Activated T-helper 2 cell treated with anti-CD3 and anti-CD28 coated beads, Interferon-gamma antibody, Interleukin-2, Interleukin-4, amounts not matched to agents 10 μg/mL and 5 μg/mL and 100 μg/mL, durations not matched to agents 14 hours and 24 hours and 36 hours (primary cell): ENCODE measurements around the gene MBOAT2. TPM values are rescaled to one million over a fixed set of nuclear protein-coding genes. Genes with fewer than 3 reads are reported as not detected.
"Not testable (repeated sequence)": the region's sequence is repeated elsewhere in the genome, so short reads cannot be mapped to it uniquely, and the experiment has no call there.

Experiments
- DNase-seq: peaks from one replicate; pipeline ENCODE4 v3.0.0; 2021; ENCODE audit warnings: low spot score
- H3K27ac Mint-ChIP-seq: one replicate; pipeline ENCODE4 v1.8.0; 2021; ENCODE audit warnings: mixed read lengths
- H3K27me3 Mint-ChIP-seq: one replicate; pipeline ENCODE4 v1.8.0; 2021; ENCODE audit warnings: low read depth, mixed read lengths
- H3K36me3 Mint-ChIP-seq: one replicate; pipeline ENCODE4 v1.8.0; 2021; ENCODE audit warnings: low read depth, mixed read lengths
- H3K4me1 Mint-ChIP-seq: one replicate; pipeline ENCODE4 v1.8.0; 2021; ENCODE audit warnings: low read depth, mixed read lengths
- H3K4me3 Mint-ChIP-seq: one replicate; pipeline ENCODE4 v1.8.0; 2021; ENCODE audit warnings: low read depth, mild to moderate bottlenecking, moderate library complexity, mixed read lengths
- H3K9me3 Mint-ChIP-seq: one replicate; pipeline ENCODE4 v1.8.0; 2021; ENCODE audit warnings: mixed read lengths
- intact Hi-C: fragments of 100-400 bp; cut with micrococcal nuclease; formaldehyde crosslinking; loops from one replicate; pipeline ENCODE4 v1.15.1; 2023
- total RNA-seq: library from RNA; stranded (reverse); gene quantifications from 2 replicates; pipeline ENCODE4 v1.2.3, GENCODE V29; 2022

Gene MBOAT2
- total RNA-seq, 1 donor from 2014 or later, result 6.0 TPM

- no peaks in the 10 kb centered on the region for H3K9me3 Mint-ChIP-seq
Measured at GRCh38 chr2:8925411-8925810, 78.1 kb downstream of the MBOAT2 start.

GRCh38 chr2:8923183-8923582, 80.3 kb downstream of the MBOAT2 start:
- H3K4me3 Mint-ChIP-seq, result no peak overlapping the region
- H3K36me3 Mint-ChIP-seq, result no peaks in the 10 kb centered on the region
- H3K4me1 Mint-ChIP-seq, result no peaks in the 10 kb centered on the region
- intact Hi-C loops, result no loop called here
- no peak for DNase-seq
- H3K9me3 Mint-ChIP-seq, result no peaks in the 10 kb centered on the region
- no peak overlapping the region for H3K27ac Mint-ChIP-seq
- H3K27me3 Mint-ChIP-seq, result peaks cover 11% of the 10 kb centered on the region

More at GRCh38 chr2:8925411-8925810, 78.1 kb downstream of the MBOAT2 start:
- peaks cover 9% of the 10 kb centered on the region for H3K27me3 Mint-ChIP-seq
- intact Hi-C loops, result no loop called here
- no peaks in the 10 kb centered on the region for H3K4me1 Mint-ChIP-seq
- DNase-seq, result no peak
- no peak overlapping the region for H3K27ac Mint-ChIP-seq
- H3K4me3 Mint-ChIP-seq, result no peak overlapping the region
- H3K36me3 Mint-ChIP-seq, result no peaks in the 10 kb centered on the region

- intact Hi-C loops, result no loop called here
- DNase-seq, result no peak
- H3K4me1 Mint-ChIP-seq, result no peaks in the 10 kb centered on the region
- peaks cover 11% of the 10 kb centered on the region for H3K27me3 Mint-ChIP-seq
- no peak overlapping the region for H3K27ac Mint-ChIP-seq
- no peaks in the 10 kb centered on the region for H3K9me3 Mint-ChIP-seq
- H3K36me3 Mint-ChIP-seq, result no peaks in the 10 kb centered on the region
- no peak overlapping the region for H3K4me3 Mint-ChIP-seq
Measured at GRCh38 chr2:8922431-8922830, 81.1 kb downstream of the MBOAT2 start.

- H3K36me3 Mint-ChIP-seq, result no peaks in the 10 kb centered on the region
- H3K27ac Mint-ChIP-seq, result no peak overlapping the region
- no peak for DNase-seq
- no peaks in the 10 kb centered on the region for H3K9me3 Mint-ChIP-seq
- intact Hi-C loops, result no loop called here
- H3K27me3 Mint-ChIP-seq, result peaks cover 11% of the 10 kb centered on the region
- H3K4me1 Mint-ChIP-seq, result no peaks in the 10 kb centered on the region
- H3K4me3 Mint-ChIP-seq, result no peak overlapping the region
Measured at GRCh38 chr2:8918412-8918811, 85.1 kb downstream of the MBOAT2 start.

- Mint-ChIP-seq H3K27ac (no peak overlapping the region), H3K36me3 (no peaks in the 10 kb centered on the region), H3K4me1 (no peaks in the 10 kb centered on the region), H3K9me3 (peaks cover 13% of the 10 kb centered on the region), H3K27me3 (peaks cover 4% of the 10 kb centered on the region), H3K4me3 (no peak overlapping the region)
- no peak for DNase-seq
- intact Hi-C loops, result no loop called here
Measured at GRCh38 chr2:8915941-8916340, 87.5 kb downstream of the MBOAT2 start.

- intact Hi-C loops, H3K27me3 Mint-ChIP-seq, DNase-seq, H3K4me1 Mint-ChIP-seq, H3K27ac Mint-ChIP-seq, H3K36me3 Mint-ChIP-seq, H3K4me3 Mint-ChIP-seq: not testable (repeated sequence)
- H3K9me3 Mint-ChIP-seq, result peaks cover 25% of the 10 kb centered on the region
Measured at GRCh38 chr2:8913767-8914166, 89.7 kb downstream of the MBOAT2 start.

- intact Hi-C loops, result no loop called here
- no peak overlapping the region for H3K27ac Mint-ChIP-seq
- DNase-seq, result no peak
- H3K4me3 Mint-ChIP-seq, result no peak overlapping the region
- peaks cover 25% of the 10 kb centered on the region for H3K9me3 Mint-ChIP-seq
- H3K4me1 Mint-ChIP-seq, result no peaks in the 10 kb centered on the region
- H3K36me3 Mint-ChIP-seq, result no peaks in the 10 kb centered on the region
- peaks cover 2% of the 10 kb centered on the region for H3K27me3 Mint-ChIP-seq
Measured at GRCh38 chr2:8907764-8908288, 95.7 kb downstream of the MBOAT2 start.

- H3K4me3 Mint-ChIP-seq, intact Hi-C loops, DNase-seq, H3K4me1 Mint-ChIP-seq, H3K27ac Mint-ChIP-seq, H3K27me3 Mint-ChIP-seq, H3K9me3 Mint-ChIP-seq, H3K36me3 Mint-ChIP-seq: not testable (repeated sequence)
Measured at GRCh38 chr2:8903924-8904323, 99.6 kb downstream of the MBOAT2 start.

GRCh38 chr2:8902757-8903156, 100.7 kb downstream of the MBOAT2 start:
- H3K36me3 Mint-ChIP-seq, H3K9me3 Mint-ChIP-seq, H3K27ac Mint-ChIP-seq, H3K4me3 Mint-ChIP-seq, H3K4me1 Mint-ChIP-seq, DNase-seq, H3K27me3 Mint-ChIP-seq, intact Hi-C loops: not testable (repeated sequence)

GRCh38 chr2:8897206-8897605, 106.3 kb downstream of the MBOAT2 start:
- H3K27ac Mint-ChIP-seq, H3K4me1 Mint-ChIP-seq, DNase-seq, H3K9me3 Mint-ChIP-seq, intact Hi-C loops, H3K4me3 Mint-ChIP-seq, H3K36me3 Mint-ChIP-seq, H3K27me3 Mint-ChIP-seq: not testable (repeated sequence)

GRCh38 chr2:8896671-8897070, 106.8 kb downstream of the MBOAT2 start:
- H3K36me3 Mint-ChIP-seq, H3K27me3 Mint-ChIP-seq, H3K4me3 Mint-ChIP-seq, H3K9me3 Mint-ChIP-seq, DNase-seq, H3K27ac Mint-ChIP-seq, intact Hi-C loops, H3K4me1 Mint-ChIP-seq: not testable (repeated sequence)

- H3K9me3 Mint-ChIP-seq, H3K27ac Mint-ChIP-seq, H3K4me3 Mint-ChIP-seq, H3K4me1 Mint-ChIP-seq, H3K36me3 Mint-ChIP-seq, DNase-seq, H3K27me3 Mint-ChIP-seq, intact Hi-C loops: not testable (repeated sequence)
Measured at GRCh38 chr2:8895087-8895912, 108.2 kb downstream of the MBOAT2 start.

- Mint-ChIP-seq H3K4me3 (no peak overlapping the region), H3K27me3 (no peaks in the 10 kb centered on the region), H3K4me1 (no peaks in the 10 kb centered on the region)
Measured at GRCh38 chr2:8893978-8894820, 109.3 kb downstream of the MBOAT2 start.

More at GRCh38 chr2:8893978-8894820, 109.3 kb downstream of the MBOAT2 start:
- no peak for DNase-seq
- H3K36me3 Mint-ChIP-seq, result no peaks in the 10 kb centered on the region
- intact Hi-C loops, result no loop called here
- H3K9me3 Mint-ChIP-seq, result no peaks in the 10 kb centered on the region
- H3K27ac Mint-ChIP-seq, result no peak overlapping the region
